GM12874 (cell line): ENCODE data around the gene SLC9B2.

Experiments
- TF ChIP-seq, protein P1 (sequence below): IDR thresholded peaks from 2 replicates; pipeline ENCODE4 v1.5.1; 2011; ENCODE audit warnings: low read depth, mild to moderate bottlenecking, control low read depth, low read length, moderate library complexity; ENCODE audit not compliant: insufficient read depth

SLC9B2 gene

DNA sequence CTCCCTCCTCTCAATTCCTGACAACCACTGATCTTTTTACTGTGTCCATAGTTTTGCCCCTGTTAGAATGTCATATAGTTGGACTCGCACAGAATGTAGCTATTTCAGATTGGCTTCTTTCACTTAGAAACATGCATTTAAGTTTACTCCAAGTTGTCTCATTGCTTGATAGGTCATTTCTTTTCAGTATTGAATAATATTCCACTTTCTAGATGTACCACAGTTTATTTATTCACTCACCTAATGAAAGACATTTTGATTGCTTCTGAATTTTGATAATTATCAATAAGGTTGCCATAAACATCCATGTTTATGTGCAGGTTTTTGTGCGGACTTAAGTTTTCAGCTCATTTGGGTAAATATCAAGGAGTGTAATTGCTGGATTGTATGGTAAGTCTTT lies 95.6 kb downstream of the SLC9B2 start:
- TF ChIP-seq, protein P1, sequence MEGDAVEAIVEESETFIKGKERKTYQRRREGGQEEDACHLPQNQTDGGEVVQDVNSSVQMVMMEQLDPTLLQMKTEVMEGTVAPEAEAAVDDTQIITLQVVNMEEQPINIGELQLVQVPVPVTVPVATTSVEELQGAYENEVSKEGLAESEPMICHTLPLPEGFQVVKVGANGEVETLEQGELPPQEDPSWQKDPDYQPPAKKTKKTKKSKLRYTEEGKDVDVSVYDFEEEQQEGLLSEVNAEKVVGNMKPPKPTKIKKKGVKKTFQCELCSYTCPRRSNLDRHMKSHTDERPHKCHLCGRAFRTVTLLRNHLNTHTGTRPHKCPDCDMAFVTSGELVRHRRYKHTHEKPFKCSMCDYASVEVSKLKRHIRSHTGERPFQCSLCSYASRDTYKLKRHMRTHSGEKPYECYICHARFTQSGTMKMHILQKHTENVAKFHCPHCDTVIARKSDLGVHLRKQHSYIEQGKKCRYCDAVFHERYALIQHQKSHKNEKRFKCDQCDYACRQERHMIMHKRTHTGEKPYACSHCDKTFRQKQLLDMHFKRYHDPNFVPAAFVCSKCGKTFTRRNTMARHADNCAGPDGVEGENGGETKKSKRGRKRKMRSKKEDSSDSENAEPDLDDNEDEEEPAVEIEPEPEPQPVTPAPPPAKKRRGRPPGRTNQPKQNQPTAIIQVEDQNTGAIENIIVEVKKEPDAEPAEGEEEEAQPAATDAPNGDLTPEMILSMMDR: no peak
